Measurements from ENCODE around the gene THSD4.

- no peak for TF ChIP-seq POLR2A (IDR thresholded peaks at IDR 0.05; ENCODE audit: control extremely low read depth in 1 of 2, low read depth in 2 of 2, low read length in 2 of 2)
- no peak for TF ChIP-seq JUN (IDR thresholded peaks at IDR 0.05; ENCODE audit: low read depth, low read length)
- TF ChIP-seq ATF3 (IDR thresholded peaks at IDR 0.05; ENCODE audit: insufficient read depth, low read depth, low read length): no peak
- no peak for TF ChIP-seq YY1 (IDR thresholded peaks at IDR 0.05; ENCODE audit: low read depth, low read length)
- no peak for TF ChIP-seq EP300 (IDR thresholded peaks at IDR 0.05; ENCODE audit: borderline replicate concordance in 1 of 2, low read depth in 2 of 2, low read length in 2 of 2)
- TF ChIP-seq TAF1 (IDR thresholded peaks at IDR 0.05; ENCODE audit: low read depth, low read length): no peak
- no peak for TF ChIP-seq CTCF (IDR thresholded peaks at IDR 0.05; ENCODE audit: control extremely low read depth in 1 of 3, insufficient read depth in 1 of 3, low read depth in 1 of 3, low read length in 3 of 3)
- TF ChIP-seq MAFK (IDR thresholded peaks at IDR 0.05; ENCODE audit: low read depth, low read length): no peak
- TF ChIP-seq JUND (IDR thresholded peaks at IDR 0.05; ENCODE audit: low read length): no peak
- TF ChIP-seq GABPA (IDR thresholded peaks at IDR 0.05; ENCODE audit: borderline replicate concordance, insufficient read depth, low read length): no peak
- TF ChIP-seq EZH2 (IDR thresholded peaks at IDR 0.05; ENCODE audit: low read depth, low read length, severe bottlenecking): no peak
- TF ChIP-seq HDAC2 (IDR thresholded peaks at IDR 0.05; ENCODE audit: borderline replicate concordance in 1 of 2, low read depth in 2 of 2, low read length in 2 of 2): no peak
- no peak for TF ChIP-seq RNF2 (IDR thresholded peaks at IDR 0.05; ENCODE audit: borderline replicate concordance, low read depth, low read length, missing control alignments, poor library complexity, severe bottlenecking)
Measured at GRCh38 chr15:71303977-71304376, 188.7 kb downstream of the THSD4 start.

All from H1 (cell line).